Endothelial cell (in vitro differentiated cells): ENCODE measurements around the gene SLC30A5. TPM values are rescaled to one million over a fixed set of nuclear protein-coding genes. Genes with fewer than 3 reads are reported as not detected.

ENCODE experiments used
- DNase-seq: peaks from one replicate; pipeline ENCODE4 v3.0.0; 2021; ENCODE audit warnings: low spot score
- H3K27ac Mint-ChIP-seq: one replicate; pipeline ENCODE4 v1.8.0; 2021; ENCODE audit warnings: mixed read lengths, inconsistent platforms; ENCODE audit not compliant: unreplicated experiment
- H3K27me3 Mint-ChIP-seq: one replicate; pipeline ENCODE4 v1.8.0; 2021; ENCODE audit warnings: mild to moderate bottlenecking, moderate library complexity, mixed read lengths, inconsistent platforms; ENCODE audit not compliant: unreplicated experiment
- H3K36me3 Mint-ChIP-seq: one replicate; pipeline ENCODE4 v1.8.0; 2021; ENCODE audit warnings: mild to moderate bottlenecking, low read depth, mixed read lengths, inconsistent platforms; ENCODE audit not compliant: unreplicated experiment
- H3K4me1 Mint-ChIP-seq: one replicate; pipeline ENCODE4 v1.8.0; 2021; ENCODE audit warnings: mild to moderate bottlenecking, mixed read lengths, inconsistent platforms; ENCODE audit not compliant: unreplicated experiment
- H3K4me3 Mint-ChIP-seq: one replicate; pipeline ENCODE4 v1.8.0; 2021; ENCODE audit warnings: mild to moderate bottlenecking, mixed read lengths, inconsistent platforms; ENCODE audit not compliant: unreplicated experiment
- H3K9me3 Mint-ChIP-seq: one replicate; pipeline ENCODE4 v1.8.0; 2021; ENCODE audit warnings: mixed read lengths, inconsistent platforms; ENCODE audit not compliant: unreplicated experiment
- total RNA-seq: library from RNA; stranded (reverse); fragmentation: NEBNext Ultra II Directional; extraction: Animal tissue kit (Norgen Biotek cat#: 25700); gene quantifications from one replicate; pipeline ENCODE4 v1.2.1, GENCODE V29; 2021; ENCODE audit not compliant: unreplicated experiment
- TF ChIP-seq, protein P1 (sequence below): fragments of 200-600 bp; sonication (generic); IDR thresholded peaks from one replicate; pipeline ENCODE4 v1.5.0; 2021; ENCODE audit warnings: antibody characterized with exemption; ENCODE audit not compliant: unreplicated experiment

SLC30A5 gene
- total RNA-seq, 1 donor from 2014 or later: 28.1 TPM

DNA sequence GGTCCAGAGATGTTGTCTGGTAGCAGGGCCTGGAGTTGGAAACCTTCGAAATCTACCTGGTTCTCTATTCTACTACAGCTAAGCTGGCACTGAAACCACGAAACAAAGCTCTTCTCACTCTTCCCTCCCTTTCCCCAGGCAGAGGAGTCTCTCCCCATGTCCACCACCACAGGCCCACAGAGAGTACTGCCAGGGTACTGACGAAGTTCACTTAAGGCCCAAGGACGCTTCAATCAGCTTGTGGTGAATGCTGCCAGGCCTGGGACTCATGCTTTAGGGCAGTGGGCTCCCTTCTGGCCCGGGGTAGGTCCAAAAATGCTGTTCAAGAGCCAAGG lies 55.8 kb downstream of the SLC30A5 start:
- no peak overlapping the region for H3K27ac Mint-ChIP-seq
- H3K27me3 Mint-ChIP-seq: peaks cover 2% of the 10 kb centered on the region

DNA sequence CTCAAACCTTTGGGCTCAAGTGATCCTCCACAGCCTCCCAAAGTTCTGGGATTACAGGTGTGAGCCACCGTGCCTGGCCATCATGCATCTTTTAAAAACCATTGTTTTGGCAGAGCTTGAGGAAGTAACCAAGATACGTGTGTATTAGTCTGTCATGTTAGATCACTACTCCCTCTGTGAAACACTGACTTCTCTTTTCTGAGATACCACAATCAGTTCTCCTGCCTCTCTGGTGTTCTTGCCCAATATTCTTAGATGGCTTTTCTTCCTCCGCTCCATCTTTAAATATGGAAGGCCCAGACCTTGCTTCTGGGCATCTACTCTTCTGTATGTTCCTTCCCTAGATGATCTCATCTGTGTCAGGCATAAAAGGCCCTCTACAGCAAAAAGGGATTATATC lies 58.9 kb downstream of the SLC30A5 start:
- Mint-ChIP-seq H3K27me3 (peaks cover 2% of the 10 kb centered on the region), H3K36me3 (no peaks in the 10 kb centered on the region), H3K4me3 (no peak overlapping the region), H3K4me1 (no peaks in the 10 kb centered on the region), H3K9me3 (no peaks in the 10 kb centered on the region), H3K27ac (no peak overlapping the region)
- DNase-seq: no peak
- TF ChIP-seq, protein P1, sequence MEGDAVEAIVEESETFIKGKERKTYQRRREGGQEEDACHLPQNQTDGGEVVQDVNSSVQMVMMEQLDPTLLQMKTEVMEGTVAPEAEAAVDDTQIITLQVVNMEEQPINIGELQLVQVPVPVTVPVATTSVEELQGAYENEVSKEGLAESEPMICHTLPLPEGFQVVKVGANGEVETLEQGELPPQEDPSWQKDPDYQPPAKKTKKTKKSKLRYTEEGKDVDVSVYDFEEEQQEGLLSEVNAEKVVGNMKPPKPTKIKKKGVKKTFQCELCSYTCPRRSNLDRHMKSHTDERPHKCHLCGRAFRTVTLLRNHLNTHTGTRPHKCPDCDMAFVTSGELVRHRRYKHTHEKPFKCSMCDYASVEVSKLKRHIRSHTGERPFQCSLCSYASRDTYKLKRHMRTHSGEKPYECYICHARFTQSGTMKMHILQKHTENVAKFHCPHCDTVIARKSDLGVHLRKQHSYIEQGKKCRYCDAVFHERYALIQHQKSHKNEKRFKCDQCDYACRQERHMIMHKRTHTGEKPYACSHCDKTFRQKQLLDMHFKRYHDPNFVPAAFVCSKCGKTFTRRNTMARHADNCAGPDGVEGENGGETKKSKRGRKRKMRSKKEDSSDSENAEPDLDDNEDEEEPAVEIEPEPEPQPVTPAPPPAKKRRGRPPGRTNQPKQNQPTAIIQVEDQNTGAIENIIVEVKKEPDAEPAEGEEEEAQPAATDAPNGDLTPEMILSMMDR: no peak

More for the DNA sequence above, 55.8 kb downstream of the SLC30A5 start:
- TF ChIP-seq, protein P1: no peak
- H3K4me3 Mint-ChIP-seq: no peak overlapping the region
- no peaks in the 10 kb centered on the region for H3K4me1 Mint-ChIP-seq
- H3K9me3 Mint-ChIP-seq: no peaks in the 10 kb centered on the region
- no peaks in the 10 kb centered on the region for H3K36me3 Mint-ChIP-seq
- no peak for DNase-seq

DNA sequence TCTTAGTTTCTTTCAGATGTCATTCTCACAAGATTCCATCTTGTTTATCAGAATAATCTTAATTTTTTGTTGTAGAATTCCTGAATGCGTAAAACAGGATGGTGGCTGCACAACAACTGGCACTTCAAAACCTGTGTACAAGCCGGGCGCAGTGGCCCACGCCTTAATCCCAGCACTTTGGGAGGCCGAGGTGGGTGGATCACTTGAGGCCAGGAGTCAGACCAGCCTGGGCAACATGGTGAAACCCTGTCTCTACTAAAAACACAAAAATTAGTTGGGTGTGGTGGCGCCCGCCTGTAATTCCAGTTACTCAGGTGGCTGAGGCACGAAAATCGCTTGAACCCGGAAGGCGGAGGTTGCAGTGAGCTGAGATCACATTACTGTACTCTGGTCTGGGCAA lies 62.6 kb downstream of the SLC30A5 start:
- no peak overlapping the region for H3K4me3 Mint-ChIP-seq
- H3K9me3 Mint-ChIP-seq: no peaks in the 10 kb centered on the region
- TF ChIP-seq, protein P1: no peak
- H3K36me3 Mint-ChIP-seq: no peaks in the 10 kb centered on the region
- no peaks in the 10 kb centered on the region for H3K4me1 Mint-ChIP-seq
- no peak overlapping the region for H3K27ac Mint-ChIP-seq
- peaks cover 2% of the 10 kb centered on the region for H3K27me3 Mint-ChIP-seq
- no peak for DNase-seq

DNA sequence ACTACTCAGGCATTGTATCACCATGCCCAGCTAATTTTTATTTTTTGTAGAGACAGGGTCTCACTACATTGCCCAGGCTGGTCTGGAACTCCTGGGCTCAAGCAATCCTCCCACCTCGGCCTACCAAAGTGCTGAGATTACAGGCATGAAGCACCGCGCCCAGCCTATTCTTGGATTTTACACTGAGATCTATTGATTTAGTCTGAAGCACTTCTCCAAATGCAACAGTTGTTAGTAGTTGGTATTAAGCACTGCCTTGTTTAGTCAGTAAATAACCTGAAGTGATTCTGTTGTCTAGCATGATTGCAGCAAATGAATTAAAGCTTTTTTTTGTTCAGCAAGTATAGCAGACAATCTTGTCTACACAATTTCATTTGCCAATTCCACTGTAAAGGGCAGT lies 64.2 kb downstream of the SLC30A5 start:
- no peak for DNase-seq
- Mint-ChIP-seq H3K27ac (no peak overlapping the region), H3K4me3 (no peak overlapping the region), H3K36me3 (no peaks in the 10 kb centered on the region), H3K4me1 (no peaks in the 10 kb centered on the region), H3K9me3 (no peaks in the 10 kb centered on the region), H3K27me3 (no peaks in the 10 kb centered on the region)
- TF ChIP-seq, protein P1: no peak

DNA sequence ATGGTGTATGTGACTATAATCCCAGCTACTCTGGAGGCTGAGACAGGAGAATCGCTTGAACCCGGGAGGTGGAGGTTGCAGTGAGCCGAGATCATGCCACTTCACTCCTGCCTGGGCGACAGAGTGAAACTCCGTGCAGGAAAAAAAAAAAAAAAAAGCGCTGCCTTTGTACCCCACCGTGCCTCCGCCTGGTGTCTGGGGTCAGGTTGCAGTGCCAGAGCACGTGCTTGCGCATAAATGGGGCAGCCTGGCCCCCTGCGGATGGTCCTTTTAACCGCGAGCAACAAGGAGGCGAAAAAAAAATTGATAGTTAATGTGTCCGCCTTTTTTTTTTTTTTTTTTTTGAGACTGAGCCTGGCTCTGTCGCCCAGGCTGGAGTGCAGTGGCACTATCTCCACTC lies 66.8 kb downstream of the SLC30A5 start:
- TF ChIP-seq, protein P1: no peak
- Mint-ChIP-seq H3K27ac (no peak overlapping the region), H3K27me3 (peaks cover 2% of the 10 kb centered on the region), H3K36me3 (no peaks in the 10 kb centered on the region), H3K4me1 (no peaks in the 10 kb centered on the region), H3K4me3 (no peak overlapping the region), H3K9me3 (no peaks in the 10 kb centered on the region)
- no peak for DNase-seq
